Measurements from ENCODE around the gene CACNA2D3.

- no peak for TF ChIP-seq POLR2A (IDR thresholded peaks at IDR 0.05)
- TF ChIP-seq CTCF (IDR thresholded peaks at IDR 0.05), result no peak
- TF ChIP-seq POLR2AphosphoS5 (IDR thresholded peaks at IDR 0.05; ENCODE audit: insufficient read depth in 1 of 2, low read depth in 1 of 2), result no peak
These were observed 832.2 kb downstream of the CACNA2D3 start for GRCh38 chr3:54954521-54954920.
